OCI-LY3 (cell line): Measurements from ENCODE around the gene RFX4.

ENCODE experiments used
- EZH2phosphoT487 ChIP-seq: fragments of 200-600 bp; shearing (Covaris generic); IDR thresholded peaks from 2 replicates; pipeline ENCODE4 v1.6.1; 2018; ENCODE audit warnings: antibody characterized with exemption, mixed run types, low read depth
- TF ChIP-seq, protein P1 (sequence below): fragments of 200-600, 300-600 bp; sonication (generic); IDR thresholded peaks from 2 replicates; pipeline ENCODE4 v1.5.1; 2014; ENCODE audit warnings: antibody characterized with exemption, low read length, low read depth

DNA sequence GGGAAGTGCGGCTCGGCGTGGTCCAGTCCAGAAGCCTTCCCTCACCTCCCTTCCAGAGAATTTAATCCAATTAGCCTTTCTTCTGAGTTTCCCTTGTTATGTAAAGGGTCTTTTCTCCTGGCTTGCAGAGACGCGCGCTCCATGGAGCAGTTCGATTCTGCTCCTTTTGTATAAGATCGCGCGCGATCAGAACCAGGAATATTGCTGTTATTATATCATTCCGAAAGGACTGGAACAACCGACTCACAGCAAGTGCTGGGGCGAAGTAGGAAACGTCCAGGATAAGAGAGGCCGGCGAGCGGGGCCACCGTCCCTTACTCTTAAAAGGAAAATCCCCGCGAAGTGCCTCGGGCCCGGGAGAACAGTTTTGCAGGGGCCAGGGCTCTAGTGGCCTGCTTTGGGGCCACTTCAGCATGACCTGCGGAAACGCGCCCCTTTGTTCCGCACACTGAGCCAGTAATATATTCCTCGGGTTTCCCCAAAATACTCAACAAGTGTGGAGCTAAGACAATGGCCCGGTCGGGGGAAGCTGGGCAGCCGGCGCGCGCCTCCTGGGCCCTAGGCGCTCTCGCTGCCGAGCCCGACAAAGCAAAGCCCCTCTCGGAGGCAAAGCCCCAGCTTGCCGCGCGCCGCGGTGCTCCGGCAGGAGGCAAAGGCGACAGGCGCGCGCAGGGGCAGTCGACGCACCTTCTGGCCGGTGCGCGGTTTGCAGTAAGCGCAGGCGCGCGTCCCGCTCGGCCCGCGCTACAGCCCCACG is 2.9 kb downstream of the RFX4 start:
- TF ChIP-seq, protein P1, sequence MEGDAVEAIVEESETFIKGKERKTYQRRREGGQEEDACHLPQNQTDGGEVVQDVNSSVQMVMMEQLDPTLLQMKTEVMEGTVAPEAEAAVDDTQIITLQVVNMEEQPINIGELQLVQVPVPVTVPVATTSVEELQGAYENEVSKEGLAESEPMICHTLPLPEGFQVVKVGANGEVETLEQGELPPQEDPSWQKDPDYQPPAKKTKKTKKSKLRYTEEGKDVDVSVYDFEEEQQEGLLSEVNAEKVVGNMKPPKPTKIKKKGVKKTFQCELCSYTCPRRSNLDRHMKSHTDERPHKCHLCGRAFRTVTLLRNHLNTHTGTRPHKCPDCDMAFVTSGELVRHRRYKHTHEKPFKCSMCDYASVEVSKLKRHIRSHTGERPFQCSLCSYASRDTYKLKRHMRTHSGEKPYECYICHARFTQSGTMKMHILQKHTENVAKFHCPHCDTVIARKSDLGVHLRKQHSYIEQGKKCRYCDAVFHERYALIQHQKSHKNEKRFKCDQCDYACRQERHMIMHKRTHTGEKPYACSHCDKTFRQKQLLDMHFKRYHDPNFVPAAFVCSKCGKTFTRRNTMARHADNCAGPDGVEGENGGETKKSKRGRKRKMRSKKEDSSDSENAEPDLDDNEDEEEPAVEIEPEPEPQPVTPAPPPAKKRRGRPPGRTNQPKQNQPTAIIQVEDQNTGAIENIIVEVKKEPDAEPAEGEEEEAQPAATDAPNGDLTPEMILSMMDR, result no peak
- no peak for TF ChIP-seq EZH2phosphoT487
